Stimulated activated CD8-positive, alpha-beta memory T cell treated with anti-CD3 and anti-CD28 coated beads, Interleukin-15, amount 100 ng/mL, for 24 hours (primary cell): ENCODE data around the gene MPI.
"Not testable (repeated sequence)": the region's sequence is repeated elsewhere in the genome, so short reads cannot be mapped to it uniquely, and the experiment has no call there.

Experiments
- DNase-seq: peaks from one replicate; pipeline ENCODE4 v3.0.0-alpha.2; 2020; ENCODE audit warnings: low read depth

Gene MPI

DNA sequence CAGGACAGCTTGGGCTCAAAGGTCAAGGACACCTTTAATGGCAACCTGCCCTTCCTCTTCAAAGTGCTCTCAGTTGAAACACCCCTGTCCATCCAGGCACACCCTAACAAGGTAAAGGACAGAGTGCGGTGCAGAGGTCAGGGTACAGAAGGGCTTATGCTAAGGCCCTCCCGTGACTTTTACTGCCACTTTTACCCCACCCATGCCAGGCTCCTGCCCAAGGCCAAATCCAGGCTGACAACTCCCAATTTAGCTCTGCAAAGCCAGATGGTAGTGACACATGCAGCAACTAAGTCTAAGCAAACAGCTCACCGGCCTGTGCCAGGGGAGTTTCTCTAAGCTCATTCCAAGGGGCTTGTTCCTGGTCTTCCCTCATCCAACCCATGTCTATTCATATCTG lies 1.6 kb downstream of the MPI start:
- no peak for DNase-seq

DNA sequence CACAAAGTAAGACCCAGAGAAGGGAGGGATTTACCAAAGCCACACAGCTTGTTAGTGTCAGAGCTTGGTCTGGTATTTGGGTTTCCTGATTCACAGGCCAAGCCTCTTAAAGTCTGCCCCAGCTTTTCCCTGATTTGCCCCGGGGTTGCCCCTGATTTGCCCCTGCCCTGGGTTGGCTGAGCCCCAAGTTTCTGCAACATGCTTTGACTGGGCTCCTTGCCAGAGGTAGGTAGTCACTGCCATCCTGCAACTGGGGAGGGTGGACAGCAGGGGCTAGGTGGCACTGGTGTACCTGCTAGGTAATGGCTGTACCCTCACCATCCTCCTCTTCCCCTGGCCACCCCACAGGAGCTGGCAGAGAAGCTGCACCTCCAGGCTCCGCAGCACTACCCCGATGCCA lies 2.5 kb downstream of the MPI start:
- DNase-seq: no peak

GRCh38 chr15:74892931-74893330 lies 3.1 kb downstream of the MPI start:
- no peak for DNase-seq

DNA sequence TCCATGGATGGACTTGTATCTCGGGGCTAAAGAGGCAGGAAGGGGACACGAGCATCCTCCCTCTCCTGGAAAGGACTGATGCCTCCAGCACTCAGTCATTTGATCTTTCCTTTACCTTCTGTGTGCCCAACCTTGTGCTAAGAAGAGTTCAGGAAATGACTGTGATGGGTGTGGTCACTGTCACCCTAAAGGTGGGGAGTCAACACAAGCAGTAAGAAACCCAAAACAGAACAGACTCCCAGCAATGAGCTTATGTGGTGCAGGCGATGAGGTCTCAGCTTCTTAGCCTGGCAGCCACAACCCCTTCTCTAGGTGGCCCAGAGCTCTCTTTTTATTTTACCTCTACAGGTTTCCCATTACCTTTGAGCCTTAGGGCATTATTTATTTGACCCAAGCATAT lies 3.8 kb downstream of the MPI start:
- no peak for DNase-seq

DNA sequence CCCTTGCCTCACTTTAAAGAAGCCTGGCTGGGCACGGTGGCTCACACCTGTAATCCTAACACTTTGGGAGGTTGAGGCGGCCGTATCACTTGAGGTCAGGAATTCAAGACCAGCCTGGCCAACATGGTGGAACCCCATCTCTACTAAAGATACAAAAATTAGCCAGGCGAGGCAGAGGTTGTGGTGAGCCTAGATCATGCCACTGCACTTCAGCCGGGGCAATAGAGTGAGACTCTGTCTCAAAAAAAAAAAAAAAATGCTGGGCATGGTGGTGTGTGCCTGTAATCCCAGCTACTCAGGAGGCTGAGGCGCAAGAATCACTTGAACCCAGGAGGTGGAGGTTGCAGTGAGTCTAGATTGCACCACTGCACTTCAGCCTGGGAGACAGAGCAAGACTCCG lies 4.5 kb downstream of the MPI start:
- not testable (repeated sequence) for DNase-seq

DNA sequence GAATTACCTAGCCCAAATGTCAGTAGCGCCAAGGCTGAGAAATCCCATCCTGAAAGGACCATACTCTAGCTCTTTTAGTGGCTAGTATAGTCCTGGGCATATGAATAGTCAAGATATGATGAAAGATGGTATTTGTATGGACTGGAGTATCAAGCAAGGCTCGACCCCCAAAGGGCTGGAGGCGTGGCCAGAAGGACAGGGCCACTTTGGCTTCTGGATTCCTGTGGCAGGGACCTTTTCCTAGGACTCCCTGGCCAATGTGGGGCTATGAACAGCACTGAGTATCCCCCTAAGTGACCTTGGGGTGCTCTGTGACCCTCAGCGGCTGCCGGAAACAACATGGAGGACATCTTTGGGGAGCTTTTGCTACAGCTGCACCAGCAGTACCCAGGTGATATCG lies 6.0 kb downstream of the MPI start:
- DNase-seq: no peak

DNA sequence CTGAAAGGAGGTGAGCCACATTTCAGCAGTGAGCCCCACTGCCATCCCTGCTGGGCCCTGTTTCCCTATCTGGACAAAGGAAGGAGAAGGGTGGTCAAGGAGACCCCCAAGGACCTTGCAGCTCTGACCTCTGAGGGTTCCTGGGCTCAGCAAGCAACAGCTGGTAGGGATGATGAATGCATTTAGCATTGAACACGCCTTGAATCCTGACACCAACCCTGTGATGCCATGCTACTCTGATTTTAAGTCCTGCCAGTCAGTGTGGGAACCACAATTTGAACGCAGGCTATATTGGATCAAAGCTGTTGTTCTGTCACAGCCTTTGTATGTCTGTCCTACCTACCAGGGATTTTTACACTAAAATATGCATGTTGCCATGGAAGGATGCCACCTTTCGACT lies 6.5 kb downstream of the MPI start:
- DNase-seq: no peak

- DNase-seq: no peak
Measured at GRCh38 chr15:74897300-74897701, 7.5 kb downstream of the MPI start.

DNA sequence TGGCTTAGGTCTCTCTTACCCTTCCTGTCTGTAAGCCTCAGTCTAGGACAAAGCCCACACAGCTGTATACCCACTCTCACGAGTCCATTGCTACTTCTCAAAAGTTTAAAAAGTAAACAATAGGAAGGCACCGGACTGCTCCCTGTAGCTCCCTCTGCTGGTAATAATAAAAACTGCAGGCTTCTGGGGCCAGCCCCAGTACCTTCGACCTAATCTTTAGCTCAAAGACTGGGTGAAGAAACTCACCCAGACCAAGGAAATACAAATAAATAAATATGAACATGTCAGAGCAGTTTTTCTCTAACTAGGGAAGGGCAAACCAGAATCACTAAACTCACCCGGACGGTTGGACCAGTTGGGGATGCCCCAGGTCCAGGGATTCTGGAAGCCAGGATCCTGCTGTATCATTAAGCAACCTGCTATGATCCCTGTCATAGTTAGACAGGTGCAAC lies 11.8 kb downstream of the MPI start:
- no peak for DNase-seq

DNA sequence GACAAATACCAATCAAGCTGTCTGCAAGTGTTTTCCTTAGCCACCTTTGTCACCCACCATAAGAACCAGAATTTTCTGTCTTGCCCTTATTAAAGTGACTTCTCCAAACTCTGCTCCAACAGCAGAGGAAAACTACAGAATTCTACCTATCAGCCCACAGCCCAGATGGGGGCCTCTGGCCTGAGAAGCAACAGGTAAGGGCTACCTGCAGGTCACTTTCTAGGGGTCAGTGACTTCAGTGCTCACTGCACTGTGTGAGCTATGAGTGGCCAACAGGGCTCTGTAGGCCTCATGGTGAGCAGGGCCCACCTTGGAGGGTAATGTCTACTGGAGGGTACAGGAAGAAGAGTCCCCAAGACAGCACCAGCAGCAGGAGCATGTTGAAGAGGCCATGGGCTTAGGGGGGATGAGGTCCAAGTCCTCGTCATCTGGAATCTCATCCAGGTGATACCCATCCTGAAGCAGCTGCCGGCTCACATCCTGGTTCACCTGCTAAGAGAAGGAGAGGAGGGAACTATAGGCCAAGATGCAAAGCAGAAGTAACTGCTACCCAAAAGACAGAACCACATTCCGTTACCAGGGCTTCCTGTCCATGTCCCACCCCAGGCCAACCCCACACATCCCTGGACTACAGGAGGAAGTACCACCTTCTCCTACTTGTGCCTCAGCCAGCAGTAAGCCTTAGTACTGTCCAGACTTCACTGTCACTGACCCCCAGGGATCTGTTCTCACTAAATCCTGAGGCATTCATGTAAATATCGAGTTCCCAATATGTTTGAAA lies 12.6 kb downstream of the MPI start:
- no peak for DNase-seq

DNA sequence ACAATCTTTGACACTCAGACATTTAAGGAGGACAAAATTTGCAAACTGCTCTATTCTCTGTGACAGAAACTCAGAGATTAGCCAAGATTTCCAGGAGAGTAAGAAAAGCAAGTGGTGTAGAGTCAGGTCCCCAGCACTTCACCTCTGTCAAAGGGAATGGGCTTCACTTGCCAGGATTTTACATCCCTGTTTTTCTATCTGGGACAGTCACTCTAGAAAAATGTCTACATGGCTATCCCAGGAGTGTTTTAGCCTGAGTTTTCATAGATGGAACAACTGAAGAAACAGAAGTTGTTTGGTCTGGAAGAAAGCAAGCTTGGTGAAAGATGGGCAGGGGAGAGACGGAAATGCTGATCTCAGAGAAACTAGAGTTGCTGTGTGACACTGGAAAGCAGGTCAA lies 13.8 kb downstream of the MPI start:
- DNase-seq: no peak

DNA sequence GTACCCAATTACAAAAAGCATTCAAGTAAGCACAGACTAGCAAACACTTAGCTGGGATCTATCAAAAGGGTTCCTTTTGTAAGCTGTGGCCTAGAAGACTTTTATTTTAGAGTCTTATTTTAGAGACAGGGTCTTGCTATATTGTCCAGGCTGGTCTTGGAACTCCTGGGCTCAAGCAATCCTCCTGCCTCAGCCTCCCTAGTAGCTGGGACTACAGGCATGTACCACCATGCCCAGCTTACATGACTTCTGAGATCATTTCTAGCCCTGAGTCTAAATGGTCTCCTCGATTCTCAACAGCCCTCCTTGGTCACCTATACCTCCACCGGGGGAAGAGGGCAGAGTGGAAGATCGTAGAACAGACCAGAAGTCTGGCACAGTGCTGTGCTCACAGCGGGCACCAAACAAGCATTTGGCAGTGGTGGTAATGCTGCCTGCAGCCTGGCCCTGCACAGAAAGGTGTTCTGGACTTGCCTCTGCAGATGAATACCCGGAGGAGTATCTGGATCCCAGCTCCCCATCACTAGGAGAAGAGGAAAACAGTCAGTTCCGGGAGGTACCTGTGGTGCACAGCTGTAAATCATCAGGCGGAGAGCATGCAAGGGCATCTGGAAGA lies 14.5 kb downstream of the MPI start:
- no peak for DNase-seq

DNA sequence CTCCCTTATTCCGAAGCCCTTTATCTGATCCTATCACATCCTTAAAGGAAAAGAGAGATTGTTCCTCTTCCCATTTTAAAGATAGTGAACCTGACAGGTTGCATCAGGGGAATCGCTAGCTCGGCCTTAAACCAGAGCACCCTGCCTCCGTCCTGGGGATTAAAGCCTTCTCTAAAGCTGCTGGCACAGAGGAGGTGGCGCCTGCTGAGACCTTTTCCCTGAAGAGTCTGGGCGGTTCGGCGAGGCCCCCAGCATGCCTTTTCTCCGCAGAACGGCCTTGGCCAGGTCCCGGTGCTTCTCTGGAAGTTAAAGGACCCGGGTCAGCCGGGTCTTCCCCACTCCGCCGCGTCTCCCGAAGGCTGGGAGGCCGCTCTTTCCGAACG lies 16.2 kb downstream of the MPI start:
- DNase-seq: no peak

DNA sequence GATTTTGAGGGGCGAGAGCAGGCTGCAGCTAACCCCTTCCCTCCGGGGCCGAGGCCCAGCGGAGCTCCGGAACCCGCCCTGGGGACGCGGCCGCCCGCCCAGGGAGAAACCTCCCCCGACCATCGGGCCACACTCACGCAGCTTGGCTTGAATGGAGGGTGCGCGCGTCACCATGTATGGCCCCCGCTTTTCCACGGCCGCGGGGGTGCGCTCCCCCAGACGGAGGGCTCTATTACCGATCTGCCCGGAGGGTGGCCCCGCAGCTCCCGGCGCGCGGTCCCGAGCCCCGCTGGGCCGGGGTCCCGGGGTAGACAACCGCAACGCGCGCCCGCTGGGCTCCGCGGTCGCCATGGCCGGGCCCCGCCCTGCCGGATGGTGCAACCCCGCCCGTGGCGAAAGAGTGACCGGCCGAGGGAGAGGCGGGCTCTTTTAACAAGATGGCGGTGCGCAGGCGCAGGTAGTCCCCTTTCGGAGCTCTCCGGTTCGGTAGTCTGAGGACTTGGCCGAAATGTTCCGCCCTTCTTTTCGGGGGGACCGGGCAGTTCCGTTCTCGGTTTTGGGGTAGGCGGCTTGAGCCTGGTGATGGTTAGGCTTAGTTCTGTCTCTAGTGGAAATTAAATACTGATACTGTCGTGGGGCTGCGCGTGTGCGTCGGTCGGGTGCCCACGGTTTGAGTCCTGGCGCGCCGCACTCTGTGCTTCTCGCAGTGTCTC lies 16.8 kb downstream of the MPI start, which contains the start of gene FAM219B:
TSS of gene FAM219B (minus strand) at position 402 of the 713 bp plus-strand sequence. CDS start at position 351, 51 bp downstream.
- DNase-seq: peak; percentile 59

DNA sequence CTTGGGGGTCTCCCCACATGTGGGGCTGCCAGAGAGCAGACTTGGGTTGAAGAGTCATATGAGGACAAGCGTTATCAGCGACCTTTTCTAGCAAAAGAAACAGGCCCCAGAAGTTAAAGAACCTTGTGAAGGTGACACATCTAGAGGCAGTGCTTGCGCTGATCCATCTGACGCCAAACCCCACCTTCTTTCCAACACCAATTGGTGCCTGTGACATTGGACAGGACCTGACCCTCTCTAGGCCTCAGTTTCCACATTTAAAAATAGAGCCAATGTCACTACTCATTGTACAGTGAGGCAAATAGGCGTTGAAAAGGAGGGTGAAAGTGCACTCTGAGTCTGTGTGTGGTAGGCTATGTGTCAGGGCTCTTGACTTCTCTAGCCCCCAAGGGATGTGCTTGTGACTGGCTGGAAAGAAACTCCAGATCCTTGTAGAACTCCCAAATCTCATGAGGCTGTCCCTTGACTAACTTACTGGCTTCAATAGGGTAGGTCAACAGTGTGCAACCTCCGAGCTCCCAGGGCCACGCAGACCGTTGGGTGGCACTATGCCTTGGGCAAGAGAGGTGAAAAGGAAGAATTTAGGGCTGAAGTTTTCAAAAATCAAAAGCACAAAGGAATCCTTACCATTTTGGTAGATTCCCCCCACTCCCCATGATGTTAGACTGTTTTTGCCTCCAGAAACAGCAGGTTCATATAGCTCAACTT lies 17.5 kb downstream of the MPI start:
- no peak for DNase-seq

- no peak for DNase-seq
Measured at GRCh38 chr15:74908635-74909034, 18.8 kb downstream of the MPI start.

- DNase-seq: no peak
Measured at GRCh38 chr15:74913041-74913440, 23.2 kb downstream of the MPI start.

DNA sequence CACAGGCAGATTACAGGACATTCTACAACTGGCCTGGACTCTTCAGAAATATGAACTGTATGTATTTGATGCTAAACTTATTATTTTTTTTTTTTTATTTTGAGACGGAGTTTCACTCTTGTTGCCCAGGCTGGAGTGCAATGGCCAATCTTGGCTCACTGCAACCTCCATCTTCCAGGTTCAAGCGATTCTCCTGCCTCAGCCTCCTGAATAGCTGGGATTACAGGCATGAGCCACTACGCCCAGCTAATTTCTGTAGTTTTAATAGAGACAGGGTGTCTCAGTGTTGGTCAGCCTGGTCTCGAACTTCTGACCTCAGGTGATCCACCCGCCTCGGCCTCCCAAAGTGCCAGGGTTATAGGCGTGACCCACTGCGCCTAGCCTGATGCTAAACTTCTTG lies 24.0 kb downstream of the MPI start:
- not testable (repeated sequence) for DNase-seq

GRCh38 chr15:74917676-74918075 lies 27.8 kb downstream of the MPI start:
- DNase-seq: no peak

DNA sequence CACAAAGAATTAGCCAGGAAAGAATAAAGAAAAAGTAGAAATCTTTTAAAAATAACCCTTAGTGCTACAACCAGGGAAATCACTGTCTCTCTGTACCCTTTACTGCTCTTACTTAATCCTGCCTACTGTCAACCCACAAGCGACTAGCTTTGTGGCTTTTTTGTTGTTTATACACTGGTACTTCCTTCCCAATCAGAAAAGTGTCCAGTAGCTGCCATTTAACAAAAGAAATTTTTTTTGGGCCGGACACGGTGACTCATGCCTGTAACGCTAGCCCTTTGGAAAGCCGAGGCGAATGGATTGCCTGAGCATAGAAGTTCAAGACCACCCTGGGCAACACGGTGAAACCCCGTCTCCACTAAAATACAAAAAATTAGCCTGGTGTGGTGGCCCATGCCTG lies 30.6 kb downstream of the MPI start:
- DNase-seq: no peak

GRCh38 chr15:74924525-74924924 lies 34.7 kb downstream of the MPI start:
- no peak for DNase-seq

GRCh38 chr15:74928771-74929198 lies 38.9 kb downstream of the MPI start:
- DNase-seq: no peak
